ENCODE results near the gene SLAMF7.

Gene SLAMF7

GRCh38 chr1:160761046-160761445, 22.0 kb downstream of the SLAMF7 start:
- CTCF ChIA-PET, result no interaction called here
- H3K4me3 ChIP-seq (ENCODE audit: low read depth, low read length), result no peak overlapping the region
- POLR2A ChIA-PET, result no interaction called here
- TF ChIP-seq CTCF (IDR thresholded peaks at IDR 0.05; ENCODE audit: insufficient read depth, low read length, missing control alignments), result no peak
- DNase-seq (ENCODE audit: low read depth, low spot score), result no peak

GRCh38 chr1:160761886-160762285, 22.8 kb downstream of the SLAMF7 start:
- CTCF ChIA-PET, result no interaction called here
- H3K4me3 ChIP-seq (ENCODE audit: low read depth, low read length), result no peak overlapping the region
- POLR2A ChIA-PET, result no interaction called here
- TF ChIP-seq CTCF (IDR thresholded peaks at IDR 0.05; ENCODE audit: insufficient read depth, low read length, missing control alignments), result no peak
- DNase-seq (ENCODE audit: low read depth, low spot score), result no peak

DNA sequence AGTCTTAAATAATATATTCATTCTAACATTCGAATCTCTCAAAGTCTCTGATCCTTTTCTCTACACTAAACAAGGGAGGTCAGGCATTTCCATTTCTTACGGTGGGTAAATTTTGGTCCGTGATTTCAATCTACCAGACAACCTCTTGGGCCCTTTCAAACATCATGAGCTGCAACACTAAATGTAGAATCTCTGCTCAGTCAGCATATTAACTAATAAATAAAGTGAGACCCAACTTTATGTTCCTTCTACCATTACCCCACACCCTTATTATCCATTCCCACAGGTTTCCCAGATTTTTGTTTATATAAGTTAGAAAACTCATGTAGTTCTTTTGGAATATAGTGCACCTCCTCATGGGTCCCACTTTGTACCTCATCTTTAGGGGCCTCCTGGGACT, 24.9 kb downstream of the SLAMF7 start:
- no peak for TF ChIP-seq CTCF (IDR thresholded peaks at IDR 0.05; ENCODE audit: insufficient read depth, low read length, missing control alignments)
- no peak for DNase-seq (ENCODE audit: low read depth, low spot score)
- ChIA-PET POLR2A (no interaction called here), CTCF (no interaction called here)
- no peak overlapping the region for H3K4me3 ChIP-seq (ENCODE audit: low read depth, low read length)

GRCh38 chr1:160767395-160768294, 28.6 kb downstream of the SLAMF7 start:
- no peak for TF ChIP-seq CTCF (IDR thresholded peaks at IDR 0.05; ENCODE audit: insufficient read depth, low read length, missing control alignments)
- no peak for DNase-seq (ENCODE audit: low read depth, low spot score)
- CTCF ChIA-PET, result no interaction called here
- H3K4me3 ChIP-seq (ENCODE audit: low read depth, low read length), result no peak overlapping the region
- POLR2A ChIA-PET, result no interaction called here

GRCh38 chr1:160768295-160768657, 29.2 kb downstream of the SLAMF7 start:
- H3K4me3 ChIP-seq (ENCODE audit: low read depth, low read length), result no peak overlapping the region
- ChIA-PET POLR2A (no interaction called here), CTCF (no interaction called here)
- DNase-seq (ENCODE audit: low read depth, low spot score), result no peak
- TF ChIP-seq CTCF (IDR thresholded peaks at IDR 0.05; ENCODE audit: insufficient read depth, low read length, missing control alignments), result peak; percentile 7

GRCh38 chr1:160772331-160772730, 33.3 kb downstream of the SLAMF7 start:
- no peak for DNase-seq (ENCODE audit: low read depth, low spot score)
- H3K4me3 ChIP-seq (ENCODE audit: low read depth, low read length), result no peak overlapping the region
- TF ChIP-seq CTCF (IDR thresholded peaks at IDR 0.05; ENCODE audit: insufficient read depth, low read length, missing control alignments), result no peak
- ChIA-PET POLR2A (no interaction called here), CTCF (no interaction called here)
